ENCODE results near the gene RFWD3. TPM values are rescaled to one million over a fixed set of nuclear protein-coding genes. Genes with fewer than 3 reads are reported as not detected.
"Not testable (repeated sequence)": the region's sequence is repeated elsewhere in the genome, so short reads cannot be mapped to it uniquely, and the experiment has no call there.

The RFWD3 gene
- total RNA-seq, 3 donors from 2014 or later (not counting 1 experiment from before 2014, with no cell fraction given), result 41.1 to 53.4 (median 47.5) TPM

DNA sequence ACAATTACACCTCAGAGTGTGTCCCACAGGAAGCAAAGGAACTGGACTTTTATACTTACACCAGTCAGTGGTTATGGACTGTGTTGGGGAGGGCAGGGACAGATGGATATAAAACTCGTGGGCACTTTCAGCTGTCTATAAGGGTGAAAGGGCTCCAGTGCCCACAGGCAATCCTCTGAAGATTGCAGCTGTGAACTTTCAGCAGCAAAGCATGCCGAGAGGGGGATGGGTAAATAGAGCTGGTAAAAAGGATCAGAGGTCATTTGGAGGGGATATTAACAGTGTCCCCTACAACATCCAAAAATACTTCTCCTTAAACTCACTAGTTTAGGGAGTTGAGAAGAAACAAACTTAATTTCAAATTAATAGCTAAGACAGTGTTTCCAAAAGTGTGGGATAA, 13.3 kb upstream of the RFWD3 start:
- DNase-seq, result no peak
- intact Hi-C loops (cut with micrococcal nuclease), result no loop called here
- TF ChIP-seq, protein P1, sequence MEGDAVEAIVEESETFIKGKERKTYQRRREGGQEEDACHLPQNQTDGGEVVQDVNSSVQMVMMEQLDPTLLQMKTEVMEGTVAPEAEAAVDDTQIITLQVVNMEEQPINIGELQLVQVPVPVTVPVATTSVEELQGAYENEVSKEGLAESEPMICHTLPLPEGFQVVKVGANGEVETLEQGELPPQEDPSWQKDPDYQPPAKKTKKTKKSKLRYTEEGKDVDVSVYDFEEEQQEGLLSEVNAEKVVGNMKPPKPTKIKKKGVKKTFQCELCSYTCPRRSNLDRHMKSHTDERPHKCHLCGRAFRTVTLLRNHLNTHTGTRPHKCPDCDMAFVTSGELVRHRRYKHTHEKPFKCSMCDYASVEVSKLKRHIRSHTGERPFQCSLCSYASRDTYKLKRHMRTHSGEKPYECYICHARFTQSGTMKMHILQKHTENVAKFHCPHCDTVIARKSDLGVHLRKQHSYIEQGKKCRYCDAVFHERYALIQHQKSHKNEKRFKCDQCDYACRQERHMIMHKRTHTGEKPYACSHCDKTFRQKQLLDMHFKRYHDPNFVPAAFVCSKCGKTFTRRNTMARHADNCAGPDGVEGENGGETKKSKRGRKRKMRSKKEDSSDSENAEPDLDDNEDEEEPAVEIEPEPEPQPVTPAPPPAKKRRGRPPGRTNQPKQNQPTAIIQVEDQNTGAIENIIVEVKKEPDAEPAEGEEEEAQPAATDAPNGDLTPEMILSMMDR (IDR thresholded peaks at IDR 0.05), result no peak
- peaks cover 39% of the 10 kb centered on the region for H3K36me3 ChIP-seq (ENCODE audit: control insufficient read depth, insufficient read depth, low read length)
- WGBS (ENCODE audit: insufficient coverage), result 68% methylated on average over 1 of the region's 2 CpGs
- H3K9me3 ChIP-seq (ENCODE audit: control insufficient read depth, insufficient read depth, low read length), result no peaks in the 10 kb centered on the region
- Mint-ChIP-seq H3K36me3 (no peaks in the 10 kb centered on the region), H3K4me1 (no peaks in the 10 kb centered on the region), H3K9me3 (no peaks in the 10 kb centered on the region), H3K4me3 (no peak overlapping the region), H3K27ac (no peak overlapping the region), H3K27me3 (ENCODE audit: low read depth in 2 of 2) (no peaks in the 10 kb centered on the region)
- no peak overlapping the region for H3K4me3 ChIP-seq (ENCODE audit: low read length)
- no peaks in the 10 kb centered on the region for H3K27me3 ChIP-seq (ENCODE audit: control insufficient read depth, insufficient read depth, low read length)
- no peak overlapping the region for H3K27ac ChIP-seq (ENCODE audit: low read length)
- no peak for ATAC-seq
- H3K4me1 ChIP-seq (ENCODE audit: control insufficient read depth, insufficient read depth, low read length), result no peaks in the 10 kb centered on the region

DNA sequence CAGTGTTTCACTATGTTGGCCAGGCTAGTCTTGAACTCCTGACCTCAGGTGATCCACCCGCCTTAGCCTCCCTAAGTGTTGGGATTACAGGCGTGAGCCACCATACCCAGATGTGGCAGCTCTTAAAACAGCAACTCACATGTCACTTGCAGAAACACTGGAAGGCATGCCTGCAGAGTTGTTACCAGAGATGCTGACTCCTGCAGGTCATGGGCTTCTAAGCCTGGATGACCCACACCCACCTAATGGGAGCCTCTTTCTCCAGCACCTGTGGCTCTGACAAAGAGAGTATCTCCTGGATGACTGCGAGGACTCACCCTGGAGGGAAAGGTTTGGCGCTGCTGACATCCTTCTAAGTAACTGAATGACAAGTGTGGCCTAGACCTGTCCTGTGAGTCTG, 11.2 kb upstream of the RFWD3 start:
- Histone ChIP-seq H3K9me3 (ENCODE audit: control insufficient read depth, insufficient read depth, low read length) (no peaks in the 10 kb centered on the region), H3K4me1 (ENCODE audit: control insufficient read depth, insufficient read depth, low read length) (no peaks in the 10 kb centered on the region), H3K4me3 (ENCODE audit: low read length) (no peak overlapping the region), H3K27ac (ENCODE audit: low read length) (no peak overlapping the region), H3K36me3 (ENCODE audit: control insufficient read depth, insufficient read depth, low read length) (peaks cover 45% of the 10 kb centered on the region), H3K27me3 (ENCODE audit: control insufficient read depth, insufficient read depth, low read length) (no peaks in the 10 kb centered on the region)
- TF ChIP-seq, protein P1 (IDR thresholded peaks at IDR 0.05), result no peak
- Mint-ChIP-seq H3K27ac (no peak overlapping the region), H3K4me3 (no peak overlapping the region), H3K27me3 (ENCODE audit: low read depth in 2 of 2) (no peaks in the 10 kb centered on the region), H3K36me3 (no peaks in the 10 kb centered on the region), H3K9me3 (no peaks in the 10 kb centered on the region), H3K4me1 (no peaks in the 10 kb centered on the region)
- ATAC-seq (no peak), DNase-seq (no peak)
- intact Hi-C loops (cut with micrococcal nuclease), result no loop called here
- 100% methylated on average over 4 of the region's 4 CpGs for WGBS (ENCODE audit: insufficient coverage)

DNA sequence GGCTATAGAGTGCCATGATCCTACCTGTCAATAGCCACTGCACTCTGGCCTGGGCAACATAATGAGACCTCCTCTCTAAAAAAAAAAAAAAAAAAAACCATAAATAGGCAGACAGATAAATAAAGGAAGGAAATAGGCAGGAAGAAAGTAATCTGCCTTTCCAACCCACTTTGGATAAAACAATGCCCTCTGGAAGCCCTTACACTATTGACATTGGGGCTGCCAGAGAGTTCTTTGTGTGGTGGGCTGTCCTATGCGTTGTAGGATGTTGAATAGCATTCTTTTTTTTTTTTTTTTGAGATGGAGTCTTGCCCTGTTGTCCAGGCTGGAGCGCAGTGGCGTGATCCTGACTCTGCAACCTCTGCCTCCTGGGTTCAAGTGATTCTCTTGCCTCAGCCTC, 7.2 kb upstream of the RFWD3 start:
- no peaks in the 10 kb centered on the region for H3K9me3 ChIP-seq (ENCODE audit: control insufficient read depth, insufficient read depth, low read length)
- no peaks in the 10 kb centered on the region for H3K9me3 Mint-ChIP-seq
- H3K4me3 Mint-ChIP-seq, result no peak overlapping the region
- peaks cover 9% of the 10 kb centered on the region for H3K36me3 Mint-ChIP-seq
- H3K27ac Mint-ChIP-seq, result no peak overlapping the region
- no peak overlapping the region for H3K27ac ChIP-seq (ENCODE audit: low read length)
- WGBS (ENCODE audit: insufficient coverage), result 94% methylated on average over 2 of the region's 3 CpGs
- H3K4me1 Mint-ChIP-seq, result no peaks in the 10 kb centered on the region
- H3K27me3 ChIP-seq (ENCODE audit: control insufficient read depth, insufficient read depth, low read length), result no peaks in the 10 kb centered on the region
- peaks cover 32% of the 10 kb centered on the region for H3K36me3 ChIP-seq (ENCODE audit: control insufficient read depth, insufficient read depth, low read length)
- no peaks in the 10 kb centered on the region for H3K27me3 Mint-ChIP-seq (ENCODE audit: low read depth in 2 of 2)
- no peak overlapping the region for H3K4me3 ChIP-seq (ENCODE audit: low read length)
- ATAC-seq, result no peak
- no peak for DNase-seq
- intact Hi-C loops (cut with micrococcal nuclease), result no loop called here
- H3K4me1 ChIP-seq (ENCODE audit: control insufficient read depth, insufficient read depth, low read length), result no peaks in the 10 kb centered on the region
- TF ChIP-seq, protein P1 (IDR thresholded peaks at IDR 0.05), result no peak

DNA sequence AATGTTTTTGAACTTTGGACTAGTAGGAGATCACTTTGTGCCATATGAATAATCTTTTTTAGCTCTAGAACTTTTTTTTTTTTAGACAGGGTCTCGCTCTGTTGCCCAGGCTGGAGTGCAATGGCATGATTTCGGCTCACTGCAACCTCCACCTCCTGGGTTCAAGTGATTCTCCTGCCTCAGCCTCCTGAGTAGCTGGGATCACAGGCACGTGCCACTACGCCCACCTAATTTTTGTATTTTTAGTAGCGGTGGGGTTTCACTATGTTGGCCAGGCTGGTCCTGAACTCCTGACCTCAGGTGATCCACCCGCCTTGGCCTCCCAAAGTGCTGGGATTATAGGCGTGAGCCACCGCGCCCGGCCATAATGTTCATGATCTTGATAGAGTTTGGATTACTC, 2.2 kb upstream of the RFWD3 start:
- Histone ChIP-seq H3K36me3 (ENCODE audit: control insufficient read depth, insufficient read depth, low read length) (peaks cover 27% of the 10 kb centered on the region), H3K4me1 (ENCODE audit: control insufficient read depth, insufficient read depth, low read length) (peaks cover 19% of the 10 kb centered on the region)
- H3K27ac Mint-ChIP-seq; ATAC-seq; H3K4me3 ChIP-seq (ENCODE audit: low read length); H3K9me3 ChIP-seq (ENCODE audit: control insufficient read depth, insufficient read depth, low read length); DNase-seq; H3K27me3 ChIP-seq (ENCODE audit: control insufficient read depth, insufficient read depth, low read length); H3K27ac ChIP-seq (ENCODE audit: low read length); intact Hi-C loops (cut with micrococcal nuclease); H3K27me3 Mint-ChIP-seq (ENCODE audit: low read depth in 2 of 2); H3K9me3 Mint-ChIP-seq: not testable (repeated sequence)
- Mint-ChIP-seq H3K4me3 (peak overlapping the region; percentile 5), H3K4me1 (peaks cover 15 to 17% of the 10 kb centered on the region in 2 donors), H3K36me3 (peaks cover 11% of the 10 kb centered on the region)
- WGBS (ENCODE audit: insufficient coverage), result 94% methylated on average over 5 of the region's 10 CpGs
